Activated T-cell treated with anti-CD3 and anti-CD28 coated beads for 48 hours (primary cell): ENCODE results near the gene NXPE4.
"Not testable (repeated sequence)": the region's sequence is repeated elsewhere in the genome, so short reads cannot be mapped to it uniquely, and the experiment has no call there.

ENCODE experiments used
- DNase-seq: peaks from one replicate; pipeline ENCODE4 v3.0.0-alpha.2; 2020; ENCODE audit warnings: low read depth

The NXPE4 gene

GRCh38 chr11:114610550-114610949 is 15.0 kb upstream of the NXPE4 start:
- DNase-seq = no peak

GRCh38 chr11:114609429-114609828 is 13.8 kb upstream of the NXPE4 start:
- no peak for DNase-seq

GRCh38 chr11:114608605-114609004 is 13.0 kb upstream of the NXPE4 start:
- not testable (repeated sequence) for DNase-seq

- DNase-seq = no peak
Measured at GRCh38 chr11:114607753-114608459, 12.3 kb upstream of the NXPE4 start.

GRCh38 chr11:114606802-114607075 is 11.2 kb upstream of the NXPE4 start:
- DNase-seq = not testable (repeated sequence)

- DNase-seq = no peak
Measured at GRCh38 chr11:114606003-114606801, 10.6 kb upstream of the NXPE4 start.

- no peak for DNase-seq
Measured at GRCh38 chr11:114605370-114605769, 9.8 kb upstream of the NXPE4 start.

- DNase-seq = no peak
Measured at GRCh38 chr11:114604886-114605285, 9.3 kb upstream of the NXPE4 start.

GRCh38 chr11:114604179-114604813 is 8.7 kb upstream of the NXPE4 start:
- no peak for DNase-seq

GRCh38 chr11:114603151-114603550 is 7.6 kb upstream of the NXPE4 start:
- DNase-seq = not testable (repeated sequence)

- DNase-seq = no peak
Measured at GRCh38 chr11:114598461-114598860, 2.9 kb upstream of the NXPE4 start.

GRCh38 chr11:114596175-114596919 is 761 bp upstream of the NXPE4 start:
- DNase-seq = no peak

GRCh38 chr11:114594703-114595102 is 883 bp downstream of the NXPE4 start:
- DNase-seq = no peak

- DNase-seq = no peak
Measured at GRCh38 chr11:114587398-114587953, 8.1 kb downstream of the NXPE4 start.

GRCh38 chr11:114586797-114587196 is 8.8 kb downstream of the NXPE4 start:
- no peak for DNase-seq

GRCh38 chr11:114571712-114572111 is 23.9 kb downstream of the NXPE4 start:
- no peak for DNase-seq

- DNase-seq = no peak
Measured at GRCh38 chr11:114569801-114570200, 25.8 kb downstream of the NXPE4 start.

- no peak for DNase-seq
Measured at GRCh38 chr11:114566276-114566675, 29.3 kb downstream of the NXPE4 start.

- DNase-seq = no peak
Measured at GRCh38 chr11:114564831-114565230, 30.8 kb downstream of the NXPE4 start.

GRCh38 chr11:114563077-114563476 is 32.5 kb downstream of the NXPE4 start:
- DNase-seq = no peak

GRCh38 chr11:114562166-114562916 is 33.2 kb downstream of the NXPE4 start:
- DNase-seq = no peak
